LNCAP (cell line): Measurements from ENCODE around the gene PAX8.

ENCODE experiments used
- TF ChIP-seq, protein P1 (sequence below): fragments of 450-650 bp; IDR thresholded peaks from 2 replicates; pipeline ENCODE4 v1.5.1; 2017; ENCODE audit warnings: mild to moderate bottlenecking

PAX8 gene

DNA sequence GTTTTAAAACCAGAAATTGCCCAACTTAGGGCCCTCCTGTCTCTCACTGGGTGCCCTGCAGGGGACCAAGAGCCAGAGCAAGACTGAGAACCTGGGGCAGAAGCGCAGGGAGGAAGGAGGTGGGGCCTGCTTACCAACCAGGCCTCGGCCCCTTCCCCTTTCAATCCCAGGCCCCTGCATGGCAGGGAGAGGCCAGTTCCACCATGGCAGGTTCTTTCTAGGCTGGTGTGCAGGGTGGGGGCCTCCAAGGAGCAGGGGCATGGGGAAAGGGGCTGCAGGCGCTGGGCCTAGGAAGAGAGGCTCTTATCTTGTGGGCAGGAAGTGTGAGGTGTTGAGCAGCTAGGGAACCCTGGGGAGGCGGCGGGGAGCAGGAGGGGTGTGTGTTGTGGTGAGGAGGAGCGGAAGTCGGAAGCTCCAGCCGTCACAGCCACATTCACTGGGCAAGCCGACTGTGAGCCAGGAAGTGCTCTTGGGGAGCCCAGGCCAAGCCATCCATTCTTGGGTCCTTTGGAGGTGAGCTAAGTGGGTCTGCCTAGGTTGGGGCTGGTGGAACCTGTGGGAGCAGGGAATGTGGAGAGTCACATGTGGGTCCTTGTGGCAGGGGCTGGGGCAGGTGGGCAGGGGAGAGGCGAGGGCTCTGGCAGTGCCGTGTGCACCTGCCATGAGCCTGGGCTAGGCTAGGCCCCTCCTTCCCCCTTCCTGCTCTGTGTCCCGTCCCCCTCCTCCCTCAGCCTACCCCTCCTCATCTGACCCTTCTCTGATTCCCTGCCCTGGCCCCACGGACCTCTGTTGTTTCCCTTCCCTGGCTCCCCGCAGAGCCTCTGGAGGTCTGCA, 105.0 kb downstream of the PAX8 start, which contains the start of gene PSD4:
Gene PSD4, plus strand, starts transcription at position 430 of the 834 bp plus-strand sequence. CDS start 8,486 bp downstream, outside the sequence.
- TF ChIP-seq, protein P1, sequence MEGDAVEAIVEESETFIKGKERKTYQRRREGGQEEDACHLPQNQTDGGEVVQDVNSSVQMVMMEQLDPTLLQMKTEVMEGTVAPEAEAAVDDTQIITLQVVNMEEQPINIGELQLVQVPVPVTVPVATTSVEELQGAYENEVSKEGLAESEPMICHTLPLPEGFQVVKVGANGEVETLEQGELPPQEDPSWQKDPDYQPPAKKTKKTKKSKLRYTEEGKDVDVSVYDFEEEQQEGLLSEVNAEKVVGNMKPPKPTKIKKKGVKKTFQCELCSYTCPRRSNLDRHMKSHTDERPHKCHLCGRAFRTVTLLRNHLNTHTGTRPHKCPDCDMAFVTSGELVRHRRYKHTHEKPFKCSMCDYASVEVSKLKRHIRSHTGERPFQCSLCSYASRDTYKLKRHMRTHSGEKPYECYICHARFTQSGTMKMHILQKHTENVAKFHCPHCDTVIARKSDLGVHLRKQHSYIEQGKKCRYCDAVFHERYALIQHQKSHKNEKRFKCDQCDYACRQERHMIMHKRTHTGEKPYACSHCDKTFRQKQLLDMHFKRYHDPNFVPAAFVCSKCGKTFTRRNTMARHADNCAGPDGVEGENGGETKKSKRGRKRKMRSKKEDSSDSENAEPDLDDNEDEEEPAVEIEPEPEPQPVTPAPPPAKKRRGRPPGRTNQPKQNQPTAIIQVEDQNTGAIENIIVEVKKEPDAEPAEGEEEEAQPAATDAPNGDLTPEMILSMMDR: no peak

DNA sequence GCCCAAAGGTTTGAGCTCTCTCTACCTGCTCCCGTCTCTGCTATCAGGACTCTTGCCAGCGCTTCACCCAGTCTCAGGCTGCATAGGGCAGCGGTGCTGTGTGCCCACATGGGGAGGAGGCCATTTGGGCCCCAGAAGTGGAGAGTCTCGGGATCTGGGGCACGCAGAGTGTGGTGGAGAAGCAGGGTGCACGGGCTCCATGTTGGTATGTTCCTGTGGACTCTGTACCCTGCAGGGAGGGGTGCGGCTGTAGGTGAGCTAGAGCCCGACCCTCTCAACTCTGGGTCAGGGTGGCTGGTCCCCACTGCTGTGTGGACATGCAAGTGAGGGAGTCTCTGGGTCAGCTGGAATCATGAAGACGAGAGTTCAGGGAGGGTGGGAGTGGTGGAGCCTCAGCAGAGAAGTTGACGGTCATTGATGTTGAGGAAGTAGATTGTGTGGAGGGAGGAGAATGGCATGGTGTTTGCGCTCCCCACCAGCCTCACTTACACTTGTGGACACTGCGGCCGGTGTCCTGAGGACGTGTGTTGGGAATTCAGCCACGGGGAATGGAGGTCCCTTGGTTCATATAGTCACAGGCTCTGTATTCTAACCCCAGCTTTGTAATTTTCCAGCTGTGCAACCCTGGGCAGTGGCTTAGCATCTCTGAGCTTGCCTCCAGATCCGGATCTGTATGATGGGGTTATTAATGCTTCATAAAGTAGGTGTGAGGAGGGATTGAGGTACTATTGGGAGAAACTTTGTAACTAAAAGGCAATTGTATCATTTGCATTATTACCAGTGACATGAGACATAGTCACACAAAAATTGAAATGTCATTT, 105.8 kb downstream of the PAX8 start:
- TF ChIP-seq, protein P1: no peak

DNA sequence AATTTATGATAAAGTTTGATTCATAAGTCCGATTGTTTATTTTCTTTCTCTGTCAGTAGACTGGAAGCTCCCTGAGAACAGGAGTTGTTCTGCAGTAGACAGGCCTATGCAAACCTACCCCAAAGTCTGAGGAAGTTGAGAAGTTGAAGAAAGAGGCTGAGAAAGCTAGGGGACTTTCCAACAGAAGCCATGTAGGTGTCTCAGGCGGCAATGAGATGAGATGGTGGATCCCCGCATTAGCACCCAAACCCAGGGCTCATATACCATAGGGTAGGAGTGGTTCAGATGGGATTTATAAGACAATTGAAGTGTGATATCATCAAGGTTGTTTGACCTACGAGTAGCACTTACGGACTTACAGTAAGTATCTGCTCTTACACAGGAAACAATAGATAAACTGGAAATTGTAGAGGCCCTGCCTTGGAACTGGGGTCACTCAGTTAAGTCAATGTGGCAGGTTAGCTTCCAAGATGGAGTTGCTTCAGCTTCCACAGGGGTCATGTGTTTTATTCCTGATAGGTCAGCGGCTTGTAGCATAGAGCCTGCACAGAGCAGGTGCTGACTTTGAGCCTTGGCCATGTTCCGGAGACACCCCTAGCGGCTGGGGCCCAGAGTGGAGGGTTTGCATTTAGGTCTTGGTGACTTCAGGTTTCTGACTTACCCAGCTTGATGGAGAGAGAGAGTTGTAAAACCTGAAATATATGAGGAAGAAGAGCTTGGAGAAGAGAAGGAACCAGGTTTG, 107.2 kb downstream of the PAX8 start:
- TF ChIP-seq, protein P1: no peak

DNA sequence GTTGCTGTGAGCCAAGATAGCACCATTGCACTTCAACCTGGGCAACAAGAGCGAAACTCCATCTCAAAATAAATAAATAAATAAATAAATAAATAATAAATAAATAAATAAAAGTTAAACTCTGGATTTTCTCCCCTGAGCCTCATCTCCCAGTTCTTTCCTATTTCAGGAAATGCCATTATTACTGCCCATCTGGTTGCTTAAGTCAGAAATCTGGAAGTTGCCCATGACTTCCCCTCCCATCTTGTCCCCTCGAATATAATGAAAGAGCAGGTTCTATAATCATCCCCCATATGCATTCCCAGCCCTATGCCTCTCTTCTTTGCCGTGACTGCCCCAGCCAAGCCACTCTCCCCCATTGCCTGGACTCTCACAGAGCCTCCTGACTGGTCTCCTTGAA, 109.1 kb downstream of the PAX8 start:
- TF ChIP-seq, protein P1: no peak

DNA sequence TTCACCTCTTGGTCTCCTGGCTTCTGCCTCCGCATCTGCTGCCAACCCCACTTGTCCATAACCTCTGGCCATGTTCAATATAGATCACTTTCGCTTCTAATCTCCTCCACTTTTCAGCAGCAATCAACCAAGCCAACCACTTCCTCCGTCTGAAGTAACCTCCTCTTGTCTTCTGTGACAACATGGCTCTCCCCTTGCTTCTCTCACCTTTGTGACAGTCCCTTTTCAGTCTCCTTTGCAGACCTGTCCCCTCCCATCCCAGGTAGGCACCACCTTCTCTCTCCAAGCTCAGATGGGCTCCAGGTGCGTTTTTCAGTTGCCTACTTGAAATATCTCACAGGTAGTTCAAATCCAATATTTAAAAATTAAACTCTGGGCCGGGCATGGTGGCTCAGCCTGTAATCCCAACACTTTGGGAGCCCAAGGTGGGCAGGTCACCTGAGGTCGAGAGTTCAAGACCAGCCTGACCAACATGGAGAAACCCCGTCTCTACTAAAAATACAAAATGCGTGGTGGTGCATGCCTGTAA, 109.7 kb downstream of the PAX8 start:
- TF ChIP-seq, protein P1: no peak

DNA sequence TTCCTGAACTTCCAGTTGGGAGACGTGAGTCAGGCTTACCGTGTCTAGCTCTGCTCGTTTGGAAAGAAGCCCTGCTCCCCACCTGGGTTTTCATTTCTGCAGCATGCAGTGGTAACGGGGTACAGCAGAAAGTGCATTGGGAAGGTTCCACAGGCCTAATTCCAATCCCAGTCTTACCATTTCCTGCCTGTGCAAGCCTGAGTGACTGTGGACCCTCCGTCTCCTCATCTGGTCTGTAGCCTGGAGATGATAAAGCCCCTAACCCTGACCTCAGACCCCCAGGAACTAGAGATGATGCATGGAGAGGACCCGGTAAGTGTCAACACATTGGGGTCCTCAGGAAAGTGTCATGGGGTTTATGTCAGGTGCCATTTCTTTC, 110.8 kb downstream of the PAX8 start:
- TF ChIP-seq, protein P1: no peak
